ENCODE data around the gene NKIRAS1. TPM values are rescaled to one million over a fixed set of nuclear protein-coding genes. Genes with fewer than 3 reads are reported as not detected.
A peak's percentile ranks its signal among the peaks of the same experiment; 100 is the strongest.

Gene NKIRAS1
- polyA plus RNA-seq, 3 donors, result 0.69 to 2.0 (median 1.9) TPM

- Mint-ChIP-seq H3K4me3 (no peak overlapping the region), H3K9me3 (peaks cover 0 to 2% (median 0%) of the 10 kb centered on the region in 7 donors), H3K27me3 (ENCODE audit: low read depth in 3 of 3) (no peaks in the 10 kb centered on the region), H3K27ac (no peak overlapping the region), H3K36me3 (no peaks in the 10 kb centered on the region), H3K4me1 (peaks cover 35% of the 10 kb centered on the region)
- Histone ChIP-seq H3K27me3 (ENCODE audit: control insufficient read depth in 2 of 2, insufficient read depth in 2 of 2, low read length in 2 of 2) (no peaks in the 10 kb centered on the region), H3K9ac (ENCODE audit: insufficient read depth, low read length, poor library complexity, severe bottlenecking) (no peak overlapping the region), H3K79me2 (ENCODE audit: insufficient read depth, low read length) (no peaks in the 10 kb centered on the region), H2AFZ (ENCODE audit: insufficient read depth, low read depth, low read length, poor library complexity, severe bottlenecking) (no peak overlapping the region), H3K4me3 (replicated peaks in 1 of 3; ENCODE audit: low read depth in 2 of 3, low read length in 3 of 3) (no peak overlapping the region), H3K27ac (ENCODE audit: low read depth in 1 of 2, low read length in 2 of 2) (no peak overlapping the region), H3K36me3 (replicated peaks in 1 of 2; ENCODE audit: control insufficient read depth in 1 of 2, insufficient read depth in 2 of 2, low read length in 2 of 2) (no peaks in the 10 kb centered on the region), H3K4me1 (ENCODE audit: control insufficient read depth in 1 of 2, insufficient read depth in 2 of 2, low read length in 2 of 2) (peaks cover 0 to 5% of the 10 kb centered on the region in 2 donors), H3K4me2 (replicated peaks; ENCODE audit: extremely low read depth, low read length, poor library complexity, severe bottlenecking) (no peak overlapping the region), H4K20me1 (ENCODE audit: insufficient read depth, low read length) (no peaks in the 10 kb centered on the region), H3K9me3 (replicated peaks in 1 of 2; ENCODE audit: control insufficient read depth in 1 of 2, insufficient read depth in 1 of 2, low read length in 2 of 2) (no peaks in the 10 kb centered on the region)
- WGBS (ENCODE audit: insufficient coverage), result 40% methylated on average over 5 of the region's 8 CpGs
- peak; percentile 7 to 43 (median 41) for DNase-seq
- TF ChIP-seq CTCF (IDR thresholded peaks at IDR 0.05), result no peak
- intact Hi-C loops (cut with micrococcal nuclease), result no loop called here
These were observed 11.7 kb upstream of the NKIRAS1 start for GRCh38 chr3:23928524-23928923.

- Histone ChIP-seq H3K4me3 (replicated peaks in 1 of 3; ENCODE audit: low read depth in 2 of 3, low read length in 3 of 3) (no peak overlapping the region), H2AFZ (ENCODE audit: insufficient read depth, low read depth, low read length, poor library complexity, severe bottlenecking) (no peak overlapping the region), H3K4me2 (replicated peaks; ENCODE audit: extremely low read depth, low read length, poor library complexity, severe bottlenecking) (no peak overlapping the region), H3K36me3 (replicated peaks in 1 of 2; ENCODE audit: control insufficient read depth in 1 of 2, insufficient read depth in 2 of 2, low read length in 2 of 2) (peaks cover 0 to 12% of the 10 kb centered on the region in 2 donors), H3K9me3 (replicated peaks in 1 of 2; ENCODE audit: control insufficient read depth in 1 of 2, insufficient read depth in 1 of 2, low read length in 2 of 2) (no peaks in the 10 kb centered on the region), H4K20me1 (ENCODE audit: insufficient read depth, low read length) (no peaks in the 10 kb centered on the region), H3K27me3 (ENCODE audit: control insufficient read depth in 2 of 2, insufficient read depth in 2 of 2, low read length in 2 of 2) (no peaks in the 10 kb centered on the region), H3K9ac (ENCODE audit: insufficient read depth, low read length, poor library complexity, severe bottlenecking) (no peak overlapping the region), H3K79me2 (ENCODE audit: insufficient read depth, low read length) (no peaks in the 10 kb centered on the region), H3K4me1 (ENCODE audit: control insufficient read depth in 1 of 2, insufficient read depth in 2 of 2, low read length in 2 of 2) (peaks cover 0 to 5% of the 10 kb centered on the region in 2 donors), H3K27ac (ENCODE audit: low read depth in 1 of 2, low read length in 2 of 2) (no peak overlapping the region)
- TF ChIP-seq CTCF (IDR thresholded peaks at IDR 0.05), result no peak
- no peak for DNase-seq
- intact Hi-C loops (cut with micrococcal nuclease), result no loop called here
- Mint-ChIP-seq H3K36me3 (no peaks in the 10 kb centered on the region), H3K4me3 (no peak overlapping the region), H3K27ac (no peak overlapping the region), H3K27me3 (ENCODE audit: low read depth in 3 of 3) (no peaks in the 10 kb centered on the region), H3K4me1 (peaks cover 19% of the 10 kb centered on the region), H3K9me3 (peaks cover 0 to 2% (median 0%) of the 10 kb centered on the region in 7 donors)
- 100% methylated on average over 1 of the region's 3 CpGs for WGBS (ENCODE audit: insufficient coverage)
These were observed 9.9 kb upstream of the NKIRAS1 start for GRCh38 chr3:23926736-23927135.

Data from CD14-positive monocyte (primary cell).